NCI-H82 treated with DMSO at 0.1 percent for 48 hours (cell line): Measurements from ENCODE around the gene MTMR12.
"Not testable (repeated sequence)": the region's sequence is repeated elsewhere in the genome, so short reads cannot be mapped to it uniquely, and the experiment has no call there.

Experiments used
- DNase-seq: peaks from one replicate; lab custom pipeline; 2025; ENCODE audit not compliant: unreplicated experiment; lab: John Stamatoyannopoulos, UW

The MTMR12 gene

GRCh38 chr5:32299059-32299677 lies 13.6 kb downstream of the MTMR12 start:
- DNase-seq: no peak

DNA sequence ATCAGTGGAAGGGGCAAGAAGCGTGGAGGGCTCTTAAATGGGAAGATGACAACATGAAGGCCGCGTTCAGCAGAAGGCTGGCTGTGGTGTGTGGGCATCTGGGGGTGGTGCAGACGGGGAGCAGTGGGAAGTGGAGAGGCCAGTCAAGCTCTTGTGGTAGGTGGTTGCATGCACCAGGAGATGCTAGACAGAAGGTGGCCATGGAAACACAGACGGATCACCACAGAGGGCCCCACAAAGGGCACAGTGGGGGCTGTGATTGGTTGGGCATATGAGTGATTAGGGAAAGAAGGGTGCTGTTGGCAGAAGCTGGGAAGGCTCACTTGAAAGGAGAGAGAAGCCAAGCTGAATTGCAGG lies 14.7 kb downstream of the MTMR12 start:
- no peak for DNase-seq

DNA sequence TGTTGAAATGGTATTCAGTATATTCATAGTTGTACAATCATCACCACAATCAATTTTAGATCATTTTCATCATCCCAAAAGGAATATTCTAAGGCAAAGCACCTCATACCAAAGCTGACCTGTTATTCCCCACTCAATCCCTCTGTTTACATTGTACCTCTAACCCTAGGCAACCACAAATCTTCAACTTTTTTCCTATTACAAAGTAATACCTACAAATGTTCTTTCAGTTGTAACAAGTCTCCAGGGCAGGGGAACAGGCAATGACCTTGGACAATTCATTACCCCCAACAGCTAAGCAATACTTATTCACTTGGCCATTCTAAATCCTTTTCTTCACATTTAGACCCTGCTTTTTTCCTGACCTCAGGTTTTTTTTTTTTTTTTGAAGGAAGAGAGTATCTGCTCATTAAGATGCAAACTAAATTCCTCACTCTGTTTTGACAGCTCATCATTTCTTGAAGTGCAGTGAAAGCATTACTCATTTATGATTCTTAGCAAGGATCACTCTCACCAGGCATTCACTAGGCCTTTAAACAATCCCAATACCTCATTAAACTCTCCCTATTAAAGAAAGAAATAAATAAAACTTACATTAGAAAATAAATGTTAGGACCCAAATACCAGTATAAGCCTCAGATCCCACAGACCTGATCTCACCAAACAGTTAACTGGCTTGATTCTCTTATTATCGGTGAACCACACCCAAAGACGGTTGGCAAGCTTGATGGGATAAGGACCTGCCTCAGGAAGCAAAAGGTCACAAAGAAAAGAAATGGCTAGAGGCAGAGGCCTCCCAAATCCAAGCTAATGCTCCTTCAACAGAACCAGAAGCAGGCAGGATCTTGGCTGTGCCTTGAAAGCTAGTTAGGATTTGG lies 15.3 kb downstream of the MTMR12 start:
- DNase-seq: no peak

GRCh38 chr5:32295966-32296772 lies 16.6 kb downstream of the MTMR12 start:
- not testable (repeated sequence) for DNase-seq

- DNase-seq: no peak
These were observed 21.1 kb downstream of the MTMR12 start for GRCh38 chr5:32291591-32291990.

- no peak for DNase-seq
These were observed 21.8 kb downstream of the MTMR12 start for GRCh38 chr5:32290922-32291321.

- not testable (repeated sequence) for DNase-seq
These were observed 22.2 kb downstream of the MTMR12 start for GRCh38 chr5:32290501-32290900.

DNA sequence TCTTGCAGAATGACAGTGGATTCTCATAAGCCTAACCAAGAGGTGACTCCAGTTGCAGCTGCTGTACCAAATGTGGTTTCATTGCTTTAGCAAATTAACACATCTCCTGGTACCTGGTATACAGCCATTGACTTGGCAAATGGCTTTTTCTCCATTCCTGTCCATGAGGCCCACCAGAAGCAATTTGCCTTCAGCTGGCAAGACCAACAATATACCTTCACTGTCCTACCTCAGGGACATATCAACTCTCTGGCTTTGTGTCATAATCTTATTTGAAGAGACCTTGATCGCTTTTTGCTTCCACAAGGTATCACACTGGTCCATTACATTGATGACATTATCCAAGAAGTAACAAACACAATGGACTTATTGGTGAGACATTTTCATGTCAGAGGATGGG lies 22.8 kb downstream of the MTMR12 start:
- DNase-seq: not testable (repeated sequence)

- not testable (repeated sequence) for DNase-seq
These were observed 24.6 kb downstream of the MTMR12 start for GRCh38 chr5:32288135-32288534.

- not testable (repeated sequence) for DNase-seq
These were observed 25.2 kb downstream of the MTMR12 start for GRCh38 chr5:32287525-32287924.

- no peak for DNase-seq
These were observed 27.1 kb downstream of the MTMR12 start for GRCh38 chr5:32285510-32286138.

DNA sequence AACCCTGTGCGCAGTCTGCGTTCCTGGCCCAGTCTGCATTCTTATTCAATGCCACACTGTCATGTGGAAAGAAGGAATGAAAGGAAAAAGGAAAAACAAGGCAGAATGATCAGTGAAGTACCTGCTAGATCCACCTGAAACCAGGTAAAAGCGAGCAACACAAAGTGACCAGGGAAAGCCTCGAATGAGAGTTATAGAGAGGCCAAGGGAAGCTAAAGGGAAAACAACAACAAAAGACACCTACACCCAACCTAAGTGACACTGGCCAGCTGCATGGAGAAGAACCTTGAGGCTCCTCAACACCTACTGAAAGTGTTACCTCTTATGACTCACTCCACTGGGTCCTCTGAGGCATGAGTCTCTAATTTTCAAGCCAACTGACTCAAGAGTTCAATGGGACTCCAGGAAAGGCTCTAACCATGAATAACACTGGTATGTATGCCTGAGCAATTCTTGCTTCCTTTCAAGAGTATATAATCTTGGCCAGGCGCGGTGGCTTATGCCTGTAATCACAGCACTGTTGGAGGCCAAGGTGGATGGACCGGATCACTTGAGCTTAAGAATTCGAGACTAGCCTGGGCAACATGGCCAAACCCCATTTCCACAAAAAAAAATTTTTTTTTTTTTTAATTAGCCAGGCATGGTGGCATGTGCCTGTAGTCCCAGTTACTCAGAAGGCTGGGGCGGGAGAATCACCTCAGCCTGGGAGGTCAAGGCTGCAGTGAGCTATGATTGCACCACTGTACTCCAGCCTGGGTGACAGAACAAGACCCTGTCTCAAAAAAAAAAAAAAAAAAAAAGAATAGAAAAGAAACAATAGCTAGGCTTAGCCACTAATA lies 29.0 kb downstream of the MTMR12 start:
- no peak for DNase-seq

DNA sequence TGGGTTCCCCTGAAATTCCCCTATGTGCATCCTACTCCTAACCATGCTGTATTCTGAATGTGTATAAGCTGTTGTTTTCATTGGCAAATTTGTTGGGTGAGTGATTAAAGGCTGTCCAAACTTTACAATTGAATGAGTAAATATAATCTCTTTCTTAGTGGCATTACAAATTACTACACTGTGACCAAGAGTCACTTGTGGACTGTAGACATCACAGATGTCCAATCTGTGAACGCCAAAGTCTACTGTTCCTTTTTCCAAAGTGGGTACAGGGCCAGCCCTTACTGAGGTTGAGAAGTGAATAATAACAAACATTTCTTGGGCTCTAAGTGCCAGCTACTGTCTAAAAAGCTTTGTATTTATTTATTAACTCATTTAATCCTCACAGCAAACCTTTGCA lies 29.7 kb downstream of the MTMR12 start:
- DNase-seq: no peak

DNA sequence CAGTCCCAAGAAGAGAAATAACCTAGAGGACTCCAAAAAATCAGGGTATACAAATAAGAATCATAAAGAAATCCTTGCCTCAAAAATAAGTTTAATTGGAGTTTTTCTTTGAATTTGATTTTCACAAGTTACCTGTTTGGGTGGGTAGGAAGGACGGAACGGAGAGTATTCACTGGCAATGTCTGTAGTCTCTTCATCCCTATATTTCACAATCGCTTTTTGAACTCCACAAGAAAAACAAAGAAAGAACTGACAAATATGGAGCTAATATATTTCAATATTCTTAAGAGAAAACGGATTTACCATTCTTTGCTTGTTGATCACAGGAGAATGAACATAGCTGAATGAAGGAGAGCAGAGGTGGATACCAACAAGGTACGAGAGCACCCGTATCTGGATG lies 30.1 kb downstream of the MTMR12 start:
- DNase-seq: no peak

DNA sequence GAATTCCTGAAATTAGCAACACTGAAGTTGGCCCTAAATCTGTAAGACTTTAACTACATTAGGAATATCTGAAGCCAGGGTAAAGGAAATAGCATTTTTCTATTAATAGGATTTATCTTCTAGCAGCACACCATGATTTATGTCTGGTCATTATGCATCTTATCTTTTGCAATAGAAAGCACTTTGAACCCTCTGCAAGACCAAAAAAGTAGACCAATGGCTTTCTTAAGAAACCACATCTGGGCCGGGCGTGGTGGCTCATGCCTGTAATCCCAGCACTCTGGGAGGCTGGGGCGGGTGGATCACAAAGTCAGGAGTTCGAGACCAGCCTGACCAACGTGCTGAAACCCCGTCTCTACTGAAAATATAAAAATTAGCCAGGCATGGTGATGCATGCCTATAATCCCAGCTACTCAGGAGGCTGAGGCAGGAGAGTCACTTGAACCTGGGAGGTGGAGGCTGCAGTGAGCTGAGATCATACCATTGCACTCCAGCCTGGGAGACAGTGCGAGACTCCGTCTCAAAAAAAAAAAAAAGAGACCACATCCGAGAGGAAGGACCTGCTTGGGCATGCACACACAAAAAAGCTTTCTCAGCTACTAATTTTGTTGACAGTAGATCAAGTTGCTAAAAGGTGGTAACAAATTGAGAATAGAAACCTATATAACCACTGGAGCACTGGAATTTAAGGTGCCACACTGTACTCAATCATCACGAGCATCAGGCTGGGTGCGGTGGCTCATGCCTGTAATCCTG lies 31.2 kb downstream of the MTMR12 start:
- not testable (repeated sequence) for DNase-seq

DNA sequence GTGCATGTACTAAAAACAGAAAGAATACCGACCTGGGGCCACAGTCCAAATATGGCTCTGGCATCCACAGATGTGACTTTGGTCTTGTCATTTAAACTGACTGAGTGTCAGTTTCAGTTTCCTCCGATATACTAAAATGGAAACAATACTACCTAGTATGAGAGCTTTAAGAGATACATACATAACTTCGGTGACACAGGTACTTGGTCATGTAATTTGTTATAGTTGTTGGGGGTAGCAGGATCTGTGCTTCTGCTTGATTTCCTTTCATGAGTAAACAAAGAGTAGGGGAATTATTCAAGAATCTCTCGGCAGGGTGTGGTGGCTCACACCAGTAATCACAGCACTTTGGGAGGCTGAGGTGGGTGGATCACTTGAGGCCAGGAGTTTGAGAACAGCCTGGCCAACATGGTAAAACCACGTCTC lies 32.1 kb downstream of the MTMR12 start:
- DNase-seq: no peak

DNA sequence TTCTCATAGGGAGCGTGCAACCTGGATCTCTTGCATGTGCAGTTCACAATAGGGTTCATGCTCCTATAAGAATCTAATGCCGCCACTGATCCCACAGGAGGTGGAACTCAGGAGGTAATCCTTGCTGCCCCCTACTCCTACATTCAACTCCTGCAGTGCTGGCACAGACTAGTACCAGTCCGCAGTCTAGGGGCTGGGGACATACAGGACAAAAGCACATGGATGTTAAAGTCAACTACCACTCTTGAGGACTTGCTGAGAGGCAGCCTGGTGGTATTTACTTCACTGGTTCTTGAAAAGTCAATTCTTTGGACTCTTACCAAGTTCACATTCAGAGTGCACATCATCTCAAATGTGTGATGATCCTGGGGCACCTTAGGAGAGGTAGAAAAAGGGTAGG lies 33.0 kb downstream of the MTMR12 start:
- DNase-seq: no peak

GRCh38 chr5:32279223-32279622 lies 33.5 kb downstream of the MTMR12 start:
- DNase-seq: no peak

DNA sequence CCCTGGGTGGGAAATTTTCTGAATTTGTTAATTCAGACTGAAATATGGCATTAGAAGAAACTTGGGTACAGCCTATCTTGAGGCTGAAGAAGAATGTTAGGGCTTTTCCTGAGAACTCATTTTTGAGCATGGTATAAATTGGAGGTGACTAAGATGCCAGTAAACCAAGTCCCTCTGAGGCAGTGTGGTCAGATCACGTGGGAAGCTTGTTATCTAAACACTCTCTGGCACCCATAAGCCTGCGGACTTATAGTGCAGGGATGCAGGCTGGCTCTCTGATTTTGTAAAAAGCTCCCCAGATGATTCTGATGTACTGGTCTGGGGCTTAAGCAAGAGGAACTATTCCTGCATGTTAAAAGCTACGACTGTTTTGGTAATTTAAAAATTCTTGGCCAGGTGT lies 34.3 kb downstream of the MTMR12 start:
- no peak for DNase-seq

DNA sequence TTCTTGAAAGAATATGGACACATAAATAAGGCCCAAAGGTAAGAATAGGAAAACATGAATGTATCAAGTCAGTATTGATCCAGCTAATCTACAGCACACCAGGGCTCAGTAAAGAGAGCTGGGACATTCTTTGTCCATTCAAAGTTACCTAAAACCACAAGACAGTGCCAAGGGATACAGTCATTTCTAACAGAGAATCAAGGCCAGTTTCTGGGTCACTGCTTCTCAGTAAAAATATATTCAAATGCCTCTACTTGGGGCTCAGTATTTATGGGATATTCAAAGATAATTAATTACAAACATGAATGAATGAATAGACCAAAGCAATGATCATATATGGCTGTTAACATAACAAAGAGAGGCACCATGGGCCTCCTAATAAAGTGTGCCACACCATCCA lies 34.9 kb downstream of the MTMR12 start:
- DNase-seq: no peak
